Subcutaneous abdominal adipose tissue (tissue), 5 donors: ENCODE measurements around the gene THSD1.
"Not testable (repeated sequence)": the region's sequence is repeated elsewhere in the genome, so short reads cannot be mapped to it uniquely, and the experiment has no call there.

Experiments used
- H3K27ac ChIP-seq: one replicate; pipeline ENCODE4 v1.7.0; 2013; ENCODE audit warnings: low read depth, mild to moderate bottlenecking, inconsistent platforms, low read length, moderate library complexity
- H3K27me3 ChIP-seq, 5 donors: one replicate each; pipeline ENCODE4 v1.7.0; 2013; ENCODE audit warnings: low read length in 5 of 5, inconsistent platforms in 1 of 5; ENCODE audit not compliant: control insufficient read depth in 5 of 5, insufficient read depth in 4 of 5
- H3K36me3 ChIP-seq, 5 donors: one replicate each; pipeline ENCODE4 v1.7.0; 2013; ENCODE audit warnings: low read length in 5 of 5; ENCODE audit not compliant: control insufficient read depth in 5 of 5, insufficient read depth in 5 of 5
- H3K4me1 ChIP-seq, 5 donors: one replicate each; pipeline ENCODE4 v1.7.0; 2013; ENCODE audit warnings: low read length in 5 of 5, mild to moderate bottlenecking in 3 of 5, moderate library complexity in 1 of 5; ENCODE audit not compliant: control insufficient read depth in 5 of 5, insufficient read depth in 5 of 5
- H3K4me3 ChIP-seq, 5 donors: one replicate each; pipeline ENCODE4 v1.7.0; 2013; ENCODE audit warnings: low read length in 5 of 5, low read depth in 1 of 5
- H3K9ac ChIP-seq, 5 donors: one replicate each; pipeline ENCODE4 v1.7.0; 2013; ENCODE audit warnings: low read length in 5 of 5, mild to moderate bottlenecking in 4 of 5, moderate library complexity in 3 of 5
- H3K9me3 ChIP-seq, 5 donors: one replicate each; pipeline ENCODE4 v1.7.0; 2013; ENCODE audit warnings: low read length in 5 of 5; ENCODE audit not compliant: control insufficient read depth in 5 of 5
- donor health status: healthy.
- donor health status: healthy.
- donor health status: healthy.
- donor health status: healthy.
- donor health status: healthy.

Gene THSD1

GRCh38 chr13:52393572-52394357, 12.2 kb downstream of the THSD1 start:
- H3K9ac ChIP-seq: no peak overlapping the region
- H3K27me3 ChIP-seq: no peaks in the 10 kb centered on the region
- no peak overlapping the region for H3K27ac ChIP-seq
- H3K36me3 ChIP-seq: peaks cover 0 to 24% (median 16%) of the 10 kb centered on the region in 5 donors
- no peak overlapping the region for H3K4me3 ChIP-seq
- no peaks in the 10 kb centered on the region for H3K9me3 ChIP-seq
- peaks cover 0 to 45% (median 6%) of the 10 kb centered on the region in 5 donors for H3K4me1 ChIP-seq

GRCh38 chr13:52387721-52388120, 18.3 kb downstream of the THSD1 start:
- H3K9me3 ChIP-seq: no peaks in the 10 kb centered on the region
- no peak overlapping the region for H3K9ac ChIP-seq
- peaks cover 0 to 15% (median 0%) of the 10 kb centered on the region in 5 donors for H3K4me1 ChIP-seq
- H3K4me3 ChIP-seq: no peak overlapping the region
- H3K36me3 ChIP-seq: peaks cover 0 to 15% (median 4%) of the 10 kb centered on the region in 5 donors
- H3K27me3 ChIP-seq: no peaks in the 10 kb centered on the region
- no peak overlapping the region for H3K27ac ChIP-seq

- Histone ChIP-seq H3K9ac (no peak overlapping the region), H3K27ac (no peak overlapping the region), H3K9me3 (no peaks in the 10 kb centered on the region), H3K4me1 (peaks cover 0 to 12% (median 0%) of the 10 kb centered on the region in 5 donors), H3K36me3 (peaks cover 0 to 13% (median 4%) of the 10 kb centered on the region in 5 donors), H3K27me3 (no peaks in the 10 kb centered on the region), H3K4me3 (no peak overlapping the region)
Observed at GRCh38 chr13:52385870-52386269, 20.1 kb downstream of the THSD1 start.

- H3K9me3 ChIP-seq: no peaks in the 10 kb centered on the region
- no peak overlapping the region for H3K9ac ChIP-seq
- H3K4me1 ChIP-seq: peaks cover 0 to 7% (median 0%) of the 10 kb centered on the region in 5 donors
- no peaks in the 10 kb centered on the region for H3K27me3 ChIP-seq
- H3K4me3 ChIP-seq: no peak overlapping the region
- no peak overlapping the region for H3K27ac ChIP-seq
- H3K36me3 ChIP-seq: peaks cover 0 to 21% (median 6%) of the 10 kb centered on the region in 5 donors
Observed at GRCh38 chr13:52383366-52383765, 22.6 kb downstream of the THSD1 start.

- peaks cover 0 to 6% (median 3%) of the 10 kb centered on the region in 5 donors for H3K4me1 ChIP-seq
- no peaks in the 10 kb centered on the region for H3K27me3 ChIP-seq
- no peak overlapping the region for H3K4me3 ChIP-seq
- H3K27ac ChIP-seq: no peak overlapping the region
- H3K9ac ChIP-seq: no peak overlapping the region
- H3K36me3 ChIP-seq: peaks cover 0 to 19% (median 13%) of the 10 kb centered on the region in 5 donors
- H3K9me3 ChIP-seq: no peaks in the 10 kb centered on the region
Observed at GRCh38 chr13:52378312-52378711, 27.7 kb downstream of the THSD1 start.

GRCh38 chr13:52377898-52378297, 28.1 kb downstream of the THSD1 start:
- Histone ChIP-seq H3K9ac (no peak overlapping the region), H3K36me3 (peaks cover 0 to 17% (median 12%) of the 10 kb centered on the region in 5 donors), H3K9me3 (no peaks in the 10 kb centered on the region), H3K27ac (no peak overlapping the region), H3K4me1 (peaks cover 0 to 6% (median 3%) of the 10 kb centered on the region in 5 donors), H3K4me3 (no peak overlapping the region), H3K27me3 (no peaks in the 10 kb centered on the region)

- H3K4me3 ChIP-seq: no peak overlapping the region
- no peaks in the 10 kb centered on the region for H3K27me3 ChIP-seq
- no peak overlapping the region for H3K9ac ChIP-seq
- H3K9me3 ChIP-seq: no peaks in the 10 kb centered on the region
- no peak overlapping the region for H3K27ac ChIP-seq
- peaks cover 0 to 16% (median 11%) of the 10 kb centered on the region in 5 donors for H3K36me3 ChIP-seq
- peaks cover 0 to 10% (median 3%) of the 10 kb centered on the region in 5 donors for H3K4me1 ChIP-seq
Observed at GRCh38 chr13:52374873-52375411, 31.0 kb downstream of the THSD1 start.

- no peak overlapping the region for H3K4me3 ChIP-seq
- no peak overlapping the region for H3K27ac ChIP-seq
- peaks cover 0 to 14% (median 11%) of the 10 kb centered on the region in 5 donors for H3K36me3 ChIP-seq
- H3K4me1 ChIP-seq: peaks cover 0 to 10% (median 3%) of the 10 kb centered on the region in 5 donors
- no peak overlapping the region for H3K9ac ChIP-seq
- no peaks in the 10 kb centered on the region for H3K9me3 ChIP-seq
- no peaks in the 10 kb centered on the region for H3K27me3 ChIP-seq
Observed at GRCh38 chr13:52374389-52374788, 31.6 kb downstream of the THSD1 start.

GRCh38 chr13:52373277-52373676, 32.7 kb downstream of the THSD1 start:
- not testable (repeated sequence) for H3K36me3 ChIP-seq, H3K9me3 ChIP-seq, H3K27me3 ChIP-seq, H3K9ac ChIP-seq, H3K27ac ChIP-seq, H3K4me3 ChIP-seq, H3K4me1 ChIP-seq

- no peaks in the 10 kb centered on the region for H3K27me3 ChIP-seq
- H3K9ac ChIP-seq: no peak overlapping the region
- peaks cover 0 to 10% (median 3%) of the 10 kb centered on the region in 5 donors for H3K4me1 ChIP-seq
- no peak overlapping the region for H3K27ac ChIP-seq
- H3K9me3 ChIP-seq: no peaks in the 10 kb centered on the region
- no peaks in the 10 kb centered on the region for H3K36me3 ChIP-seq
- no peak overlapping the region for H3K4me3 ChIP-seq
Observed at GRCh38 chr13:52371736-52372247, 34.2 kb downstream of the THSD1 start.
